CMK (cell line): ENCODE results near the gene UBTD2.

Source experiments
- DNase-seq: peaks from one replicate; pipeline ENCODE4 v3.0.0-alpha.2; 2010; ENCODE audit warnings: low read depth

The UBTD2 gene

DNA sequence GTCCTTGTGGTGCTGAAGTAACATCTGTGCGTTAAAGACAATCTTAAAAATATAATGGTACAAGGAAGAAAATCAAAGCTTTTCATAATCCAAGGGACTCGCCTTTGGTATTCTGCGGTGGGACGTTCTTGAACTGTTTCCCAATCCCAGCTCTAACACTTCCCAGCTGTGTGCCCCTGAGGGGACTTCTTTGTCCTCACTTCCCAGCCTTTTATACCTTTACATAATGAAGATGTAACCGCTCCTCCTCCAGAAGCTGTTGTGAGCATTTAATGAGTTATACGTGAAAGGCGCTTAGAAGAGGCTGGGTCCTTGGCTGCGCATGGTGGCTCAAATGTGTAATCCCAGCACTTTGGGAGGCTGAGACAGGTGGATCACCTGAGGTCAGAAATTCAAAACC, 112.4 kb downstream of the UBTD2 start:
- no peak for DNase-seq

DNA sequence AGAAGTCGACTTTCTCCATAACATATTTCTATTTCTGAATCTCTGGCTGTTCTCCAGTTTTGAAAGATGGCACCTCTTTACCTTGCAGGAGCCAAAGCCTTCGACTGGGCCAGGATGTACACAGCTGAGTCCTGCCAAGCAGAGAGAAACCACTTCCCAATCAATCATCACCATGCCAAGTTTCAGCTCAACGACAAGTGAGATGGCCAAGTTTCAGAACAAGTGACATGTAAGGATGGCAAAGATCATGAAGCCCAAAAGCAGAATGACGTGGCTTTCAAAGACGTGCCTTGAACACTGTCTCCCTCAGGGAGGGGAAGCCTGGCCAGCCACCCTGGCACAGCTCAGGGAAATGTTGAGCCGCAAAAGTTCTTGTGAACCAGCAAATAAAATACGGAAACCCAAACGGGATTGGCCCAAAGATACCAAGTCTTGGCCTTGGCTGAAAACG, 113.3 kb downstream of the UBTD2 start:
- no peak for DNase-seq

DNA sequence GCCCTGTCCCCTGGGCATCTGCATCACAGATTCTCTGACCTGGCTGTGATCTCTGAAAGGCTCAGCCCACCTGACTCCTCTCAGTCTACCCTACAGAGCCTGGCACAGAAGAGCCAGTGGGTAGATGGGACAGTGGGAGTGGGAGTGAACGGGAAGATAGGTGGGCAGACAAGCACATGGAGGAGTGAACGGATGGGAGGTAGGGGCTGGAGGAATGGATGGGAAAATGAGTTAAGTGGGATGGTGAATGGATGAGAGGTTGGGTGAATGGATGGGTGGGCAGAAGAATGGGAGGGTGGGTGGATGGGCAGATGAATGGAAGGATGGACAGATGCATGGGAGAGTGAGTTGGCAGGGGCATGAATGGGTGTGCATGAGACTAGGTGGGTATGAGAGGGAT, 114.3 kb downstream of the UBTD2 start:
- DNase-seq, result no peak

DNA sequence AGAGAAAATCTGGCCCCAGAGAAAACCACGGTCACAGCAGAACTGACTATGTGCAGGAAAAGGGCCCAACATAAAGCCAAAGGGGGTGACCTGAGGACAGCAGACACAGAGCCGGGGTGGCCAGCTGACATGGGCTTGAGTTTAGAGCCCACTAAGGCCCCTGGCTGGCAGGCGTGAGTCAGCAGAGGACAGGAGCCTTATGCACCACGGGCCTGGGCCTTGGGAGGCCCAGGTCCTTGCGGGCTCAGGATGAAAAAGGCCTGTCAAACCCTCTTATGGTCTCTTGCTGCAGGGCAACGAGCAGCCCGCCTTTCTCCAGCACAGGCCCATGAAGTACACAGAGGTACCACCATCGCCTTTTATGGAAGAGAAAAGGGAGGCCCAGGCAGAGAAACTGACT, 115.3 kb downstream of the UBTD2 start:
- no peak for DNase-seq

DNA sequence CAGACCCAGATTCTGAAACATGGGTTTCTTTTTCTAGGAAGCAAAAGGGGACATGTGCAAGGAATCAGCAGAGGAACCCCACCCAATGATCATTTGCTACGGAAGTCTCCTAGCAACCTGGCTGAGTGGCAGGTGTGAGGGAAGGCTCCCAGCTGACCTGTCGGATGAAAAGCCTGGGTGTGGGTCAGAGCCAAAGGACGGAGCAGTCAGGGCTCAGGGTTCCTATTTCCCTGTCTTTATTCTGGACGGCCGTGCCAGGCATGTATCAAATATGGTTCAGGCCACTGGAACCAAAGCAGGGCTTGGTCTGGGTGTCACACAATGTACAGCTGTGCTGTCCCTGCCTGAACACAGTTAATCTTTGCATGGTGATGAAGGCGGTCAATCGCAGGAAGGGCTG, 115.7 kb downstream of the UBTD2 start:
- no peak for DNase-seq

DNA sequence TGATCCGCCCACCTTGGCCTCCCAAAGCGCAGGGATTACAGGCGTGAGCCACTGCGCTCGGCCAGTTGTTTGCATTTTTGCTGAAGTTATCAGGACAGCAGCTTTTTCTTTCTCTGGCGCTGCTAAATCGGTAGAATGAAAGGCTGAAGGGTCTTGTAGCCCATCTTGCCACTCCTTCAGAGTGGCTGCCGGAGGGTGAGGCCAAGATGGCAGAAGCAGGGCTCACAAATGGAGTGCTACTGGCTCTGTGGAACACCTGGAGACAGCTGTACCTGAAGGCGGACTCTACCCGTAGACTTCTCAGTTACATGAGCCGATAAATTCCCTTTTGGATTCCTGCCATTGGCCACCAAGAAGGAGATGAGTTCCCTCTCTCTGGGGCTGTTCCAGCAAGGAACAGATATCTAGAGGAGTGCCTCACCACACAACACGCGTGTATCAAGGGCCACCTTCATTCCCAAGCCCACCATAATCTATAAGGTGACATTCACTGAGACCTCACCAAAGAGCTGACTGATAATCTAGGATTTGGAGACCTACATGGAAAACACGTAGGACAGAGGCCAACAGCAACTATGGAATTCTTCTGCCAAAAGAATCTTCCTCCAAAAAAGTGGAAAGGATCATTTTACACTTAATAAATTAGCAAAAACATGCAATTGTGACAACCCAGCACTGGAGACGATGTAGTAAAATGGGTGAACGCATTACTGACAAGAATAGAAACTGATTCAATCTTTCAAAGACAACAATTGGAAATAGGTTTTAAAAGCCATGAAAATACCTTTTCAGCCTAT, 117.3 kb downstream of the UBTD2 start:
- no peak for DNase-seq

DNA sequence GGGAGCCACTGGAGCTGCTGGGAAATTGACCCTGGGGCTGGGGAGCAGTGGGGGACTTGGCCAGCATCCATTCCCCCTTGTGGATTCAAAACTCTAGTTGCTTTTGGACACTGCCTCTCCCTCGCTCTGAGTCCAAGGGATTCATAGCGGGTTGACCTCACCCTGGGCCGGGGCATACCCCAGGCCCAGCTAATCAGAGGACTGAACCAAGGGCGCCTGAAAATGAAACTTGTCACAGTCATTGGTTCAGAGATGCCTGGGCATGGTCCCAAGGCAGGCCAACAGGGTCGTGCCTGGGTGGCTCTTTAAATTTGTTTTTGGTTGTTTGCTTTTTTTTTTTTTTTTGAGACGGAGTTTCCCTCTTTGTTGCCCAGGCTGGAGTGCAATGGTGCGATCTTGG, 118.1 kb downstream of the UBTD2 start:
- DNase-seq, result no peak

DNA sequence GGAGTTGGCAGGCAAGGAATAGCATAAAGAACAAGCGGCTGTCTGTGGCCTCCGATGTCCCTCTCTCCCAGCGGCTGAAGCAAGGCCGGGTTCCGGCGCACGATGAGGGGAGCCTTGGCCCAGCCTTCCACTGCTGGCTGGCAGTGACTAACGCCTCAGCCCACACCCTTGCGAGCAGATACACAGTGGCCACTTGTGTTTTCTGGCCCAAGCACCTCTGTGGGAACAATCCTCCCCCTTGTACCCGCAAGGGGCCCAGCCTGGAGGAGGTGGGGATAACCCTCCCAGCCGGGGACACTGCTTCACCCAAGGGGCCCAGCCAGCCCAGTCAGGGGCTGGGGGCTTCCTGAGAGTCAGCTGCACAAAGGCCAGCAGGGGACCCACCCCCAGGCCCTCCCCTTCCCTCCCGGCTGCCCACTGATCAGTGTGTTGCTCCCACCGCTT, 118.8 kb downstream of the UBTD2 start:
- DNase-seq, result no peak

DNA sequence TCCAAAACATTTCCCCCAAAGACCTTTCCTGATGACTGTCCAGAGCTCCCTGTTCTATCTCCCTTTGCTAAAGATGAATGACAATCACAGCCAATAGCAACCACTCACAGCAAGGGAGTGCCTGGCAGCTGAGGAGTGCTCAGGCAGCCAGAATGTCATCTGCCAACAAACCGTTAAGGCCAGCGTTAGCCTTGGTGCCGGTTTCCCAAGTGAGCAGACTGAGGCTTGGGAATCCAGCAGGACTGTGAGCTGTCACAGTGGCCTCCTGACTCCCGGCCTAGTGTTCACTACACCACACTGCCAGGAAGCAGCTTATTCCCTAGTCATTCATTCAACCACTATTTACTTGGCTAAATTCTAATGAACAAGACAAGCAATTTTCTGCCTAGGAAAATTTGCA, 120.2 kb downstream of the UBTD2 start:
- DNase-seq, result no peak

DNA sequence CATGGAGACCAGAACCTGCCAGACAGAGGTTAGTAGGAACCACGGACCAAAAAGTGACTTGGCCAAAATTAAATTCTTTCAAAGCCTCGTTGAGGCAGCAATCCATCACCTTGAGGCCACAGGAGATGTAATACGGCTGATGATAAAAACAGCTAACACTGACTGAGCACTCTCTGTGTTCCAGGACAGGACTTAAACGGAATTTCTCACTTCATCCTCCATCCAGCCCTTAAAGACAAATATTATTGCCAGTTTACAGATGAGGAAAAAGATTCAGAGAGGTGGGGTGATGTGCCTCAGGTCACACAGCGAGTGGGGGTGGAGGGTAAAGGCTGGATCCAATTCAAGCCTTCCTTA, 120.6 kb downstream of the UBTD2 start:
- DNase-seq, result no peak

DNA sequence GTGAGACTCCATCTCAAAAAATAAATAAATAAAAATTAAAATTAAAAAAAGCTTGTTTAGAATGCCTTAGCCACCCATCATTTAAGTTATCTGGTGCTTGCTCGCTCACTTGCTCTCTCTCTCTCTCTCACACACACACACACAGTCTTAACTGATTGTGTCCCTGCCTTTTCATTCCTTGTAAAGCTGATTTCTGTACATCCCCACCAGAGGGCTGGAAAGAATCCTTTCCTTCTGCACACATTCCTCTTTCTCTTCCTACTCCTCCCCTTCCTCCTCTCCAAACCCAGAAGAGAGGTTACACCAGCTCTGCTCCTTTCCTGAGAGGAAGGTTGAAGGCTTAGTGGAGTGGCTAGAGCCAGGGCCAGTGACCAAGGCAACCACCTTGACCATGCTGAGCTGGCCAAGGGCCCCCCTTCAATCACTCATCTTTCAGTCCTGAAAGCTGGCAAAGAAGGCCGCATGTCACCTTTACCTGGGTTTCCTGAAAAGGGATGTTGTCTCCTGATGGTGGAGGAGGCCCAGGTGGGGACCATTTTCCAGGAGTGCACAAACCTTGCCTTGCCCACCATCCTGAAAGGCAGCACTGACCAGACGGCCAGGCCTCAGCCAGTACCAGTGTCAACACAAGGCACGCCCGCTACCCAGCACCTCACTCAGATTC, 121.1 kb downstream of the UBTD2 start:
- no peak for DNase-seq

DNA sequence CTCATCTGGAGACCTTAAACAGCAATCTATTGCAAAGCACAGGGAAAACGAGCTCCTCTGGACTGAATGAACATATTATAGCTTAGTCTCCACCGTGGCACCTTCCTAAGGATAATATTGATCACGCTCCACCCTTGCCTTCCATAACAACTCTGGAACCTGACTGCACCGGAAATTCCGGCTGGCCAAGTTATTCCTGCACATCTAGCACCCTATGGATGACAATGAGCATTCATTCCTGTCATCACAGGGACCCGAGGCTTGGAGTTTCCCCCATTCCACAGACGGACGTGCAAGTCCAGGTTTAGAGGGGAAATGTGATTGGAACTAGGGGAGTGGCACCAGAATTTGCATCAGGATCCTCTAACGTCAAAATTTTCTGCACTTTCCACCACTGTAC, 123.1 kb downstream of the UBTD2 start:
- no peak for DNase-seq
